GM18861 (cell line): ENCODE data around the gene FAM107B.
"Not testable (repeated sequence)": the region's sequence is repeated elsewhere in the genome, so short reads cannot be mapped to it uniquely, and the experiment has no call there.

Experiments used
- ATAC-seq: cut with Tn5 transposase; IDR thresholded peaks from one replicate; pipeline ENCODE4 v1.9.1; 2021; ENCODE audit not compliant: unreplicated experiment

The FAM107B gene

GRCh38 chr10:14696821-14697220 is 77.9 kb downstream of the FAM107B start:
- ATAC-seq: no peak

- ATAC-seq: no peak
Observed at GRCh38 chr10:14695847-14696480, 78.7 kb downstream of the FAM107B start.

- ATAC-seq: no peak
Observed at GRCh38 chr10:14693891-14694290, 80.8 kb downstream of the FAM107B start.

DNA sequence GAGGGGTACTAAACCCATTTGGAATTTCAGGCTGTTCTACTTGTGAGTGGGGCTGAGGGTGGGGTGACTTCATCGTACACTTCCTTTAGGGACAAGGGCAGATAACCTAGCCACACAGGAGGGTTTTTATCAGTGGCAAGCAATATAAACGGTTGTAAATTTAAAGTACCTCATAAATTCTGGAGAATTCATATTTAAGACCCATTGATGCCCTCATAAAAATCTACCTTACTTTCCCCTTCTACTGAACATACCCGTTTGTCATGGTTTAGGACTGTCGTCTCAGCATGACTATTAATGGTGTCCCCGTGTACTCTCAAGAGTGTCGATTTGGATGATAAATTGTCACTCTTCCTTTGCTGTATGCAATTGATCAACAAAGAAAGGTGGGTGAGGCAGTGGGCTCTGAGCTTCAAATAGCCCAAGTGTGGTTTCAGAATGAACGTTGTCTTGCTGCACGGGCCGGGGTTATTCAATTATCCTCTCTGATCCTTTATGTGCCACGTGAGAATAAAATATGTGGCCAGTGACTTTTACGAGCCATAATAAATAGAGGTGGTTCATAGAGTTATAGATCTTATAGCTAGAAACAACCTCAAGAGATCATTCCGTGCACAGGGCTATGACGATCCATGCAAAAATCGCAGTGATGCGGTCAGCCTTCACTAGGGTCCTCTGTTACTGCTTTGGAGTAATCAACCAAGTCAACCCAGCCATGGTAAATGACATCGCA is 82.2 kb downstream of the FAM107B start:
- ATAC-seq: no peak

DNA sequence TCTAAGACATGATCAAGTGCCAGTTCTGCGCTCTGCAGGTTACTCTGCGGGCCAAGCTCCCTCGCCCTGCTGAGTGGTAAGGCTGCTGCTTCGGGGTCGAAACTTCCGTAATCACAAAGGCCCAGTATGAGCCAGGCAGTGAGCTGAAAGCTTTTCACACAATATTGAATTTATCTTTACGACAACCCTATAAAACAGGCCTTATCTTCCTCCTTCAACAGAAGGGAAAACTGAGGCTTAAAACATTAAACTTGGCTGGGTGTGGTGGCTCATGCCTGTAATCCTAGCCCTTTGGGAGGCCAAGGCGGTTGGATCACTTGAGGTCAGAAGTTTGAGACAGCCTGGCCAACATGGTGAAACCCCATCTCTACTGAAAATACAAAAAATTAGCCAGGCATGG is 83.3 kb downstream of the FAM107B start:
- no peak for ATAC-seq

- no peak for ATAC-seq
Observed at GRCh38 chr10:14688606-14689005, 86.1 kb downstream of the FAM107B start.

- ATAC-seq: not testable (repeated sequence)
Observed at GRCh38 chr10:14688189-14688588, 86.5 kb downstream of the FAM107B start.

DNA sequence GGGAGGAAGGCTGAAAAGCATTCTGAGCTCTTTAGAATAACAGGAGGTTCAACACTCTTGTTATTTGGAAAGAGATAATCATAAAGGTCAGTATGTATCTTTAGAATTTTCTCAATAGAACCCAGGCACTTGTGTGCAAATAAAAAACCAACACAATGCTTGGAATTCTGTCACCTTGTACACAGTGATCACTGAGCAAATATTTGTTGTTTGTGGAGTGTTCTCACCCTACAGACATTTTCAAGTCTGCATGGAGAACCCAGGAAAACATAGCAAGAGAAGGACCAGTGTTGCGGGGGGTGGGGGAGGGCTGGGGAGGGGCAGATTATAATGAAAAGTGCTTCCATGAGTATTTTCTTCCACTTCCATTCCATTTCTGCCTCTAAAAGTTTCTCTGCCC is 87.4 kb downstream of the FAM107B start:
- ATAC-seq: no peak

- ATAC-seq: no peak
Observed at GRCh38 chr10:14686356-14686755, 88.3 kb downstream of the FAM107B start.

GRCh38 chr10:14684354-14684753 is 90.3 kb downstream of the FAM107B start:
- no peak for ATAC-seq

DNA sequence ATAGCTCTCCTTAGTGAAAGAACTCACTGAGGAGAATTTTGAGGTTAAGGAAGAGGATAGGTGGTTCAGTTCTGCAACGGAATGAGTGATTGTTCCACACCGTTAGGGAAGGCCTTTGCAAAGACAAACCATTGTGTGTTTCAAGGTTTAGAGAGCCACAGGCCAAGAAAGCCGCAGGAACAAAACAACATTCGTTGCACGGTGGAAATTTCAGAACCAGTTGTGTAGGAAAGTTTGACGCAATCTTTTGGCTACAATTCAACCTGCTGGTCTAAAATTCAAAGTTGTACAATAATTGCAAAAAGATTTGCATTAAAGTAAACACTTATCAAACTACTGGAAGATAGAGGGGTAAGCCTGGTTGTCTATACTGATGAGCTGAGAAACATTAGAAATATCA is 91.4 kb downstream of the FAM107B start:
- no peak for ATAC-seq

- no peak for ATAC-seq
Observed at GRCh38 chr10:14681802-14682201, 92.9 kb downstream of the FAM107B start.

- no peak for ATAC-seq
Observed at GRCh38 chr10:14681305-14681704, 93.4 kb downstream of the FAM107B start.

- ATAC-seq: no peak
Observed at GRCh38 chr10:14678637-14679036, 96.1 kb downstream of the FAM107B start.

- ATAC-seq: no peak
Observed at GRCh38 chr10:14676732-14677131, 98.0 kb downstream of the FAM107B start.

- no peak for ATAC-seq
Observed at GRCh38 chr10:14674376-14675050, 100.2 kb downstream of the FAM107B start.

GRCh38 chr10:14673189-14673861 is 101.4 kb downstream of the FAM107B start:
- ATAC-seq: no peak

DNA sequence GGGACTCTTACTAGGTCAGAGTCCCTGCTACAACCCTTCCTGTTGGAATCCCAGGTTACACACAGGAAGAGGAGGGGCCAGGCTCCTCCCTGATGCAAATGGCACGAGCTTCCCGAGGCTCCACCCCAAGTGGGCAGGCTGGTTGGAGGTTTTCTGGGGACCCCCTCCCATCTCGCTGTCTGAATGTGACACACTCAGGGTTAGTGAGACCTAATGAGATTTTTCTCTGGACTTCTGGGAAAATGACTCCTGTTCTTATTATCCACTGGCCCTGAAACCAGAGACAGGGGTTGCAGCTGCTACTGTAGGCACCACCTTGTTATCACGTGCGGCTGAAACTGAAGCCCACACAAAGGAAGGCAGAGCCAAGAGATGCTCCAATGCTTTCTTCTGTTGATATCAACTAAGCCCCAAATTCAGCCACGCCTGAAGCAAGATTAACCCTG is 103.3 kb downstream of the FAM107B start:
- ATAC-seq: no peak

DNA sequence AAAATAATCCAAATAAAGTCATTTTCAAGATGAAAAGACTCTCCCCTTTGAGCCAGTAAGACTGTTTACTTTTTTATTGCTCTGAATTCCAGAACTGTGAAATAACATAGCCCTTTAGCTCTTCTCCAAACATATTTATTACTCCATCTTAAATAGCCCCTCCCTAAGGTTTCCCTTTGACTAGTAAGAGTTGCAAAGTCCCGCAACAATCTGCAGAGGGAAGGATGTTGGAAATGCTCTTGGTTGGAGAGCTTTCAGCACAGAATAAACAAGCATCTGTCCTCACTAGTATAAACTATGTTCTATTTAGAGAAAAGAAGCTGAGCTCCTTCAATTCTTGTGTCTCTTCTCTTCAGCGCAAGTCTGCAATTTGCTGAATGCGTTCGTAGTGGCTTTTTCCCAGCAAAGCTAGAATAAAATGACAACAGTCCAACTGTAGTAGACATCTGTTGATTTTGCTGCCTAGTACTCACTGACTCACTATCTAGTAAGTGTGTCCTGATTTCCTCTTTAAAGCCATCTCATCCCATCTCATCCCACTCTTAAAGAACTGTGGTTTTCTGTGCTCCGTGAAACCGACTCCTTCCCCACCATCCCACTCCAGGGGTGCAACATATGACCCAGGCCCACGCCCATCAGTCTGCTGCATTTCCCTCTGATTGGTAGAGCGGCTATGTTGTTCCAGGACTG is 104.0 kb downstream of the FAM107B start:
- ATAC-seq: no peak

- no peak for ATAC-seq
Observed at GRCh38 chr10:14669576-14669975, 105.1 kb downstream of the FAM107B start.

GRCh38 chr10:14667781-14668180 is 106.9 kb downstream of the FAM107B start:
- no peak for ATAC-seq
